Naive thymus-derived CD4-positive, alpha-beta T cell (primary cell): ENCODE measurements around the gene PRR7. TPM values are rescaled to one million over a fixed set of nuclear protein-coding genes. Genes with fewer than 3 reads are reported as not detected.

ENCODE experiments used
- ATAC-seq: fragments of 150-1000 bp; cut with Tn5 transposase; 2 replicates; pipeline ENCODE4 v1.10.0; 2021; ENCODE audit warnings: mild to moderate bottlenecking, moderate library complexity
- CTCF ChIA-PET: fragments of 350-600 bp; sonication (Branson Sonifier 250); formaldehyde crosslinking; loops from one replicate; lab custom pipeline; 2021; ENCODE audit warnings: antibody characterized with exemption; lab: Charles Lee
- POLR2A ChIA-PET: fragments of 350-600 bp; sonication (Branson Sonifier 250); formaldehyde crosslinking; loops from one replicate; lab custom pipeline; 2021; ENCODE audit warnings: antibody characterized with exemption, inconsistent platforms; lab: Charles Lee
- DNase-seq, 9 donors: peaks; one replicate each; pipeline versions ENCODE4 v3.0.0 to v3.0.0-alpha.2; 2020 to 2022; ENCODE audit warnings: mixed read lengths in 1 of 9
- H3K27ac ChIP-seq: one replicate; pipeline ENCODE4 v1.7.0; 2013; ENCODE audit warnings: mild to moderate bottlenecking, low read depth, low read length, moderate library complexity
- H3K27me3 ChIP-seq, 2 donors: one replicate each; pipeline ENCODE4 v1.7.0; 2013; ENCODE audit warnings: low read length in 2 of 2, mild to moderate bottlenecking in 2 of 2, moderate library complexity in 2 of 2; ENCODE audit not compliant: control insufficient read depth in 2 of 2, insufficient read depth in 2 of 2
- H3K36me3 ChIP-seq, 3 experiments: 1 replicate in 2 of 3; 2 replicates in 1 of 3; pipeline ENCODE4 v1.7.0; 2013; ENCODE audit warnings: low read length in 3 of 3, mild to moderate bottlenecking in 3 of 3, moderate library complexity in 1 of 3; ENCODE audit not compliant: insufficient read depth in 3 of 3, control insufficient read depth in 2 of 3
- H3K4me1 ChIP-seq, 2 donors: one replicate each; pipeline ENCODE4 v1.7.0; 2013; ENCODE audit warnings: low read length in 2 of 2, mild to moderate bottlenecking in 2 of 2, moderate library complexity in 1 of 2; ENCODE audit not compliant: control insufficient read depth in 2 of 2, insufficient read depth in 2 of 2
- H3K4me3 ChIP-seq: 2 replicates; pipeline ENCODE4 v1.7.0; 2013; ENCODE audit warnings: mild to moderate bottlenecking, low read length
- H3K9me3 ChIP-seq, 3 experiments: 1 replicate in 2 of 3; 2 replicates in 1 of 3; pipeline ENCODE4 v1.7.0; 2013; ENCODE audit warnings: low read length in 3 of 3; ENCODE audit not compliant: control insufficient read depth in 2 of 3
- H3K27ac Mint-ChIP-seq, 9 donors: one replicate each; pipeline ENCODE4 v1.8.0; 2020 to 2022; ENCODE audit warnings: mixed read lengths in 9 of 9, mild to moderate bottlenecking in 8 of 9, moderate library complexity in 5 of 9, inconsistent platforms in 2 of 9
- H3K27me3 Mint-ChIP-seq, 5 donors: one replicate each; pipeline ENCODE4 v1.8.0; 2021 to 2022; ENCODE audit warnings: mixed read lengths in 5 of 5, mild to moderate bottlenecking in 1 of 5
- H3K36me3 Mint-ChIP-seq, 5 donors: one replicate each; pipeline ENCODE4 v1.8.0; 2020 to 2022; ENCODE audit warnings: mixed read lengths in 5 of 5, mild to moderate bottlenecking in 3 of 5, inconsistent platforms in 1 of 5
- H3K4me1 Mint-ChIP-seq, 7 donors: one replicate each; pipeline ENCODE4 v1.8.0; 2020 to 2022; ENCODE audit warnings: mixed read lengths in 7 of 7, mild to moderate bottlenecking in 3 of 7, inconsistent platforms in 1 of 7
- H3K4me3 Mint-ChIP-seq, 10 donors: one replicate each; pipeline ENCODE4 v1.8.0; 2020 to 2022; ENCODE audit warnings: mild to moderate bottlenecking in 10 of 10, mixed read lengths in 10 of 10, moderate library complexity in 6 of 10, inconsistent platforms in 2 of 10
- H3K9me3 Mint-ChIP-seq, 11 donors: one replicate each; pipeline ENCODE4 v1.8.0; 2020 to 2022; ENCODE audit warnings: mixed read lengths in 11 of 11, mild to moderate bottlenecking in 4 of 11, inconsistent platforms in 1 of 11, moderate library complexity in 1 of 11
- intact Hi-C, 2 donors: fragments of 100-400 bp; cut with micrococcal nuclease; formaldehyde crosslinking; loops; one replicate each; pipeline ENCODE4 v1.15.1; 2023
- polyA plus RNA-seq, 2 donors: library from polyadenylated mRNA; unstranded; fragments of 300-500 nt; fragmentation: Illumina TruSeq; gene quantifications; one replicate each; pipeline ENCODE4 v1.2.3, GENCODE V29; 2021
- total RNA-seq, 6 experiments: library from RNA in 5 of 6; stranded (reverse) in 5 of 6; gene quantifications; 1 replicate in 5 of 6; 2 replicates in 1 of 6; pipeline ENCODE4 v1.2.3 and lab custom pipeline; 2021 to 2026

PRR7 gene
- total and polyA plus RNA-seq, 7 experiments from 2014 or later, result 6.4 to 31.8 (median 11.7) TPM

GRCh38 chr5:177432143-177432838 is 14.3 kb upstream of the PRR7 start:
- Mint-ChIP-seq H3K27me3 (no peaks in the 10 kb centered on the region), H3K4me1 (peaks cover 43 to 92% (median 72%) of the 10 kb centered on the region in 7 donors), H3K27ac (peak overlapping the region; percentile 91 to 97 (median 94)), H3K36me3 (peaks cover 0 to 45% (median 25%) of the 10 kb centered on the region in 5 donors), H3K4me3 (peak overlapping the region; percentile 61 to 96 (median 94)), H3K9me3 (no peaks in the 10 kb centered on the region)
- Histone ChIP-seq H3K27ac (peak overlapping the region; percentile 92), H3K27me3 (no peaks in the 10 kb centered on the region), H3K36me3 (peaks cover 29 to 65% (median 32%) of the 10 kb centered on the region in 3 experiments), H3K4me1 (peaks cover 67 to 72% of the 10 kb centered on the region in 2 donors), H3K9me3 (no peaks in the 10 kb centered on the region), H3K4me3 (peak overlapping the region; percentile 95)
- peak in 1 of 9 donors; percentile 30 for DNase-seq
- ChIA-PET CTCF (interaction anchor here (1.0 to 10.3 kb wide), 10 partner anchors 10 to 68 kb away, joined by 3 to 116 read pairs (median 5); partner anchors contain the start of genes F12, PFN3 and PRR7), POLR2A (interaction anchor here (0.8 to 23.7 kb wide), 9 partner anchors 7 to 76 kb away, joined by 3 to 804 read pairs (median 5); partner anchors contain the start of genes F12, GRK6 and PRR7)
- ATAC-seq, result no peak
- intact Hi-C loops, result loop anchor here in 1 of 2 donors (10.0 kb wide), 1 partner anchor 1193 kb away; the partner anchor contains the start of gene CLK4

GRCh38 chr5:177432839-177433657 is 13.6 kb upstream of the PRR7 start:
- no peak for ATAC-seq
- no peaks in the 10 kb centered on the region for H3K9me3 Mint-ChIP-seq
- H3K4me3 Mint-ChIP-seq, result peak overlapping the region; percentile 30 to 95 (median 74)
- ChIA-PET CTCF (interaction anchor here (1.0 to 10.3 kb wide), 6 partner anchors 12 to 68 kb away, joined by 3 to 116 read pairs (median 20); partner anchors contain the start of genes PFN3 and PRR7), POLR2A (interaction anchor here (1.1 to 23.7 kb wide), 6 partner anchors 8 to 38 kb away, joined by 4 to 804 read pairs (median 97); partner anchors contain the start of genes F12, GRK6 and PRR7)
- Histone ChIP-seq H3K36me3 (peaks cover 29 to 73% (median 39%) of the 10 kb centered on the region in 3 experiments), H3K27me3 (no peaks in the 10 kb centered on the region), H3K4me1 (peaks cover 67 to 78% of the 10 kb centered on the region in 2 donors), H3K27ac (peak overlapping the region; percentile 92), H3K4me3 (peak overlapping the region; percentile 95), H3K9me3 (no peaks in the 10 kb centered on the region)
- intact Hi-C loops, result loop anchor here in 1 of 2 donors (10.0 kb wide), 1 partner anchor 1192 kb away; the partner anchor contains the start of gene CLK4
- DNase-seq, result no peak
- peaks cover 50 to 96% (median 69%) of the 10 kb centered on the region in 7 donors for H3K4me1 Mint-ChIP-seq
- H3K27me3 Mint-ChIP-seq, result no peaks in the 10 kb centered on the region
- peak overlapping the region; percentile 38 to 97 (median 88) for H3K27ac Mint-ChIP-seq
- H3K36me3 Mint-ChIP-seq, result peaks cover 0 to 42% (median 26%) of the 10 kb centered on the region in 5 donors

GRCh38 chr5:177433658-177434217 is 12.9 kb upstream of the PRR7 start:
- Histone ChIP-seq H3K4me3 (peak overlapping the region; percentile 95), H3K4me1 (peaks cover 62 to 85% of the 10 kb centered on the region in 2 donors), H3K27me3 (no peaks in the 10 kb centered on the region), H3K36me3 (peaks cover 29 to 79% (median 40%) of the 10 kb centered on the region in 3 experiments), H3K27ac (peak overlapping the region; percentile 92), H3K9me3 (no peaks in the 10 kb centered on the region)
- Mint-ChIP-seq H3K9me3 (no peaks in the 10 kb centered on the region), H3K4me3 (peak overlapping the region; percentile 33 to 95 (median 74)), H3K27ac (peak overlapping the region; percentile 36 to 97 (median 89)), H3K36me3 (peaks cover 0 to 43% (median 30%) of the 10 kb centered on the region in 5 donors), H3K27me3 (no peaks in the 10 kb centered on the region), H3K4me1 (peaks cover 52 to 96% (median 75%) of the 10 kb centered on the region in 7 donors)
- CTCF ChIA-PET, result interaction anchor here (0.7 to 10.3 kb wide), 6 partner anchors 10 to 69 kb away, joined by 3 to 116 read pairs (median 4); partner anchors contain the start of genes PFN3 and PRR7
- DNase-seq (no peak), ATAC-seq (no peak)
- POLR2A ChIA-PET, result interaction anchor here (1.3 to 23.7 kb wide), 4 partner anchors 9 to 30 kb away, joined by 6 to 804 read pairs (median 97); partner anchors contain the start of genes GRK6 and PRR7
- intact Hi-C loops, result loop anchor here in 1 of 2 donors (10.0 kb wide), 1 partner anchor 1191 kb away; the partner anchor contains the start of gene CLK4

- intact Hi-C loops, result loop anchor here in 1 of 2 donors (10.0 kb wide), 1 partner anchor 1190 kb away; the partner anchor contains the start of gene CLK4
- POLR2A ChIA-PET, result interaction anchor here (0.9 to 23.7 kb wide), 5 partner anchors 10 to 56 kb away, joined by 3 to 804 read pairs (median 15); partner anchors contain the start of genes GRK6 and PRR7
- Mint-ChIP-seq H3K27me3 (no peaks in the 10 kb centered on the region), H3K4me1 (peaks cover 47 to 96% (median 73%) of the 10 kb centered on the region in 7 donors), H3K9me3 (no peaks in the 10 kb centered on the region), H3K36me3 (peaks cover 0 to 39% (median 31%) of the 10 kb centered on the region in 5 donors), H3K27ac (peak overlapping the region; percentile 81 to 97 (median 89)), H3K4me3 (peak overlapping the region; percentile 52 to 87 (median 80))
- DNase-seq (peak in 2 of 9 donors; percentile 37 to 53), ATAC-seq (peak; percentile 6)
- peaks cover 29 to 83% (median 41%) of the 10 kb centered on the region in 3 experiments for H3K36me3 ChIP-seq
- H3K9me3 ChIP-seq, result no peaks in the 10 kb centered on the region
- H3K4me1 ChIP-seq, result peaks cover 58 to 86% of the 10 kb centered on the region in 2 donors
- CTCF ChIA-PET, result interaction anchor here (0.7 to 10.3 kb wide), 4 partner anchors 10 to 69 kb away, joined by 4 to 116 read pairs (median 4); partner anchors contain the start of gene PFN3
- H3K27me3 ChIP-seq, result no peaks in the 10 kb centered on the region
- H3K27ac ChIP-seq, result peak overlapping the region; percentile 92
- peak overlapping the region; percentile 4 for H3K4me3 ChIP-seq
Observed at GRCh38 chr5:177434437-177434836, 12.2 kb upstream of the PRR7 start.

GRCh38 chr5:177434942-177435738 is 11.5 kb upstream of the PRR7 start:
- H3K36me3 Mint-ChIP-seq, result peaks cover 0 to 44% (median 38%) of the 10 kb centered on the region in 5 donors
- DNase-seq (no peak), ATAC-seq (no peak)
- intact Hi-C loops, result loop anchor here in 1 of 2 donors (10.0 kb wide), 1 partner anchor 1190 kb away; the partner anchor contains the start of gene CLK4
- H3K4me3 ChIP-seq, result no peak overlapping the region
- no peaks in the 10 kb centered on the region for H3K9me3 Mint-ChIP-seq
- no peaks in the 10 kb centered on the region for H3K27me3 Mint-ChIP-seq
- H3K27me3 ChIP-seq, result no peaks in the 10 kb centered on the region
- H3K27ac ChIP-seq, result peak overlapping the region; percentile 92
- H3K27ac Mint-ChIP-seq, result peak overlapping the region; percentile 62 to 97 (median 89)
- POLR2A ChIA-PET, result interaction anchor here (0.9 to 23.7 kb wide), 6 partner anchors 10 to 57 kb away, joined by 3 to 804 read pairs (median 97); partner anchors contain the start of genes GRK6 and PRR7
- H3K9me3 ChIP-seq, result no peaks in the 10 kb centered on the region
- H3K4me1 Mint-ChIP-seq, result peaks cover 47 to 96% (median 73%) of the 10 kb centered on the region in 7 donors
- H3K4me3 Mint-ChIP-seq, result peak overlapping the region in 8 of 10 donors; percentile 8 to 87 (median 40)
- CTCF ChIA-PET, result interaction anchor here (1.1 to 10.3 kb wide), 3 partner anchors 20 to 68 kb away, joined by 4 to 116 read pairs (median 4); partner anchors contain the start of gene PFN3
- H3K4me1 ChIP-seq, result peaks cover 51 to 86% of the 10 kb centered on the region in 2 donors
- peaks cover 29 to 89% (median 47%) of the 10 kb centered on the region in 3 experiments for H3K36me3 ChIP-seq
